ENCODE results near the gene EDDM13.
A peak's percentile ranks its signal among the peaks of the same experiment; 100 is the strongest.
"Not testable (repeated sequence)": the region's sequence is repeated elsewhere in the genome, so short reads cannot be mapped to it uniquely, and the experiment has no call there.

The EDDM13 gene

DNA sequence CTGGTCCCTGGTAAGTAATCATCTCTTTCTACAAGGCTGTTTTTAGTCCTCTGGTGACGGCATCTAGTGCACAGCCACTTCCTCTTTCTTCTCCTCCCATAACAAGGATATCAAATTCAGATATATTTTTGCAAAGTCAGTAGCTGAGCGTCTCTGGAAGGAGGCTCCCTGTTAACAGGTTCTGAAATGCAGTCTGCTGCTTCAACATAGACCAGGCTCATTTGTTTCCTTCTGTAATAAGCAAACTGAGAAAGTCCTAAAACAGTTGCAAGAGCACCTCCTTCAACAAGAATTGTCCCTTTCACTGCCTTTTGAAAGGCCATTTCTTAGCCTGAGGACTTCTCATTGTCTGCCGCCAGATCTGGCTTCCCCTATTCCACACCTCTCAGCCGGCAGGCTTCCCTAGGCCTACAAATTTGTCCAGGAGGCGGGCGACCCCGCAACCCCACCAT, 49.5 kb downstream of the EDDM13 start:
- DNase-seq = no peak

DNA sequence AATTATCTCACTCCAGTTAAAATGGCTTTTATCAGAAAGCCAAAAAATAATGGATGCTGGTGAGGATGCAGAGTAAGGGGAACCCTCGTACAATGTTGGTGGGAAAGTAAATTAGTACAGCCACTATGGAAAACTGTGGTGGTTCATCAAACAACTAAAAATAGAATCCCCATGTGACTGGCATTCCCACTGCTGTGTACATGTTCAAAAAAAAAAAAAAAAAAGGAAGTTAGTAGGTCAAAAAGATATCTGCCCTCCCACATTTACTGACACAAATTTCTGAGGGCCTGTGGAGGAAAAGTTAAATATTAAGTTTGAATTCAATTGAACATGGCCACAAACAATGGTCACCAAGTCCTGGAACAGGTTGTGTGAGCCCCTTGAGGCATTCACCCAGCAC, 51.9 kb downstream of the EDDM13 start:
- no peak for DNase-seq

- no peak for DNase-seq
These were observed 60.1 kb downstream of the EDDM13 start for GRCh38 chr19:56332695-56333094.

GRCh38 chr19:56333506-56333905, 61.0 kb downstream of the EDDM13 start:
- peak in 3 of 6 experiments; percentile 12 to 25 (median 18) for DNase-seq

DNA sequence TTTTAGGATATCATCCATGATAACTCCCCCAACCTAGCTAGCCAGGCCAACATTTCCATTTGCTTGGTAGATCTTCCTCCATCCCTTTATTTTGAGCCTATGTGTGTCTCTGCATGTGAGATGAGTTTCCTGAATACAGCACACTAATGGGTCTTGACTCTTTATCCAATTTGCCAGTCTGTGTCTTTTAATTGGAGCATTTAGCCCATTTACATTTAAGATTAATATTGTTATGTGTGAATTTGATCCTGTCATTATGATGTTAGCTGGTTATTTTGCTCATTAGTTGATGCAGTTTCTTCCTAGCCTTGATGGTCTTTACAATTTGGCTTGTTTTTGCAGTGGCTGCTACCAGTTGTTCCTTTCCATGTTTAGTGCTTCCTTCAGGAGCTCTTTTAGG, 62.8 kb downstream of the EDDM13 start:
- not testable (repeated sequence) for DNase-seq

DNA sequence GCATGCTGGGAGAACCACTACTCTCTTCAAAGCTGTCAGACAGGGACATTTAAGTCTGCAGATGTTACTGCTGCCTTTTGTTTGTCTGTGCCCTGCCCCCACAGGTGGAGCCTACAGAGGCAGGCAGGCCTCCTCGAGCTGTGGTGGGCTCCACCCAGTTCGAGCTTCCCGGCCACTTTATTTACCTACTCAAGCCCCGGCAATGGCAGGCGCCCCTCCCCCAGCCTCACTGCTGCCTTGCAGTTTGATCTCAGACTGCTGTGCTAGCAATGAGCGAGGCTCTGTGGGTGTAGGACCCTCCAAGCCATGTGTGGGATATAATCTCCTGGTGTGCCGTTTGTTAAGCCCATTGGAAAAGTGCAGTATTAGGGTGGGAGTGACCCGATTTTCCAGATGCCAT, 64.5 kb downstream of the EDDM13 start:
- DNase-seq = not testable (repeated sequence)

DNA sequence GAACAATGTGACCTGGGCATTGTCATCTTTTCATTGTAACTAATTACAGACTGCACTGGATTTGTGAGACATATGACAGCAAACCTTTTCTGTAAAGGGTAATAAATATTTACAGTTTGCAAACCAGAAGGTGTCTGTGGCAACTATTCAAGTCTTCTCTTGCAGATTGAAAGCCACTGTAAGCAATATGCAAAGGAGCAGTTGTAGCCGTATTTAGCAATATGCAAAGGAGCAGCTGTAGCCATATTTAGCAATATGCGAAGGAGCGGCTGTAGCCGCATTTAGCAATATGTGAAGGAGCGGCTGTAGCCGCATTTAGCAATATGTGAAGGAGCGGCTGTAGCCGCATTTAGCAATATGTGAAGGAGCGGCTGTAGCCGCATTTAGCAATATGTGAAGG, 66.5 kb downstream of the EDDM13 start:
- DNase-seq = not testable (repeated sequence)

DNA sequence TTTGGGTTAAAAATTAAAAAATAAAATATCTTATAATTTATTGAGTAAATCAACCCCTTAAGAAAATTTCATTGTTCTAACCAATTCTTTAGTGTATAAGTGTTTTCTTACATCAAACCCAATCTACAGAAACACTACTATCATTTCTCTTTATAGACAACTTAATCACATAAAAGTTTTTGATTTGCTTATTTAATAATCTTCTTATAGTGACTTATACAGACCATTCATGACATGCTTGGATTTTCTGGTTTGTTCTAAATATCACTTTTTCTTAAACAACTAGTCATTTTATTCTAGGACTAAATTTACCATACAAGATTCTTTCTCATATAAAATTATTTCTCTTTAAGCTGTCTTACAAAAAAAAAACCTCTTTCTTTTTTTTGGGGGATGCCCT, 69.4 kb downstream of the EDDM13 start:
- no peak for DNase-seq

GRCh38 chr19:56347163-56347778, 74.7 kb downstream of the EDDM13 start:
- DNase-seq = no peak

DNA sequence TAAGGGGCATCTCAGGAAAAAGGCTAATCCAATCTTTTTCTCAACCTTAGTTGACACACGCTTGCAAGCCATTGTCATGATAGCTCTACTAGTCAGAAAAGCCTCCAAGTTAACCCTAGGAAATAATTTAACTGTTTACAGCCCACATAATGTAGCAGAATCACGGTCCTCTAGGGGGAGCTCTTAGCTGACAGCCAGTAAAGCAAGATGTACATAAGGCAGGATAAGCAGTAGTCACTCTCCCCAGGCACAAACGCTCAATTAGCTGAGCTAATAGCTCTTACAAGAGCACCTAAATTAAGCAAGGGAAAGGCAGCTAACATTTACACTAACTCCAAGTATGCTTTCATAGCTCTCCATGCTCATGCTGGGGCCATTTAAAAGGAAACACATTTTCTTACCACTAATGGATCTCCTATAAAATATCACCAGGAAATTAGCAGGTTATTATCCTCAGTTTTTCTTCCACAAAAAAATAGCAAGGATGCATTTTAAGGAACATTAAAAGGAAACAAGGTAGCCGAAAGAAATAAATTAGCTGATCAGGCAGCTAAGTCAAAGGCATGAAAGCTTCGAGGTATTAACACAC, 75.8 kb downstream of the EDDM13 start:
- no peak for DNase-seq

DNA sequence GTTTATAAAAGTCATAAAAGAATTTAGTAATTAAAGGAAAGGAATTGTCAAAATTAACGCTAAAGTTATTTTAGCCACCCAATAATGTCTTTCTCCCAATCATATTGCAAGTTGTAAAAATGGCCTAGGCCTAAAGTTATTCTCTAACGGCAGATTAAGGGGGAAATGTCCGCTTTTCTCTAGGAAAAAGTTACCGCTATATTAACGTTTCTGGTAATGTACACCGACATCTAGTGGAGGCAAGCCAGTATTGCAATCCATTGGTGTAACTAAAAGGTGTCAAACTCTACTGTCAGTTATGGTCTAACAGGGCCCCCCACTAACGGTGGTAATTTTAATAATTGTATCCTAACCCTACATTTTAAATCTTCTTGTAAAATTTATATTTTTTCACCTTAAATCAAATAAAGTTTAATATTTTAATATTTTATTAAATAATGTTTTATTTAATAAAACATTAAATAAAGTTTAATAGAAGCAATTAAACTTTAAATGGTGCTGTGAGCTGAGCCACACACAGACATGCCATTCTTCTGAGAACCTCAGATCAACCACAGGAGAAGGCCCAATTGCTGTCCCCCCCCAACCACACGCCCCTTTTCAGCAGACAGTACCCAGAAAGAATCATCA, 78.0 kb downstream of the EDDM13 start:
- peak; percentile 3 to 64 (median 21) for DNase-seq

GRCh38 chr19:56351208-56351607, 78.7 kb downstream of the EDDM13 start:
- no peak for DNase-seq

DNA sequence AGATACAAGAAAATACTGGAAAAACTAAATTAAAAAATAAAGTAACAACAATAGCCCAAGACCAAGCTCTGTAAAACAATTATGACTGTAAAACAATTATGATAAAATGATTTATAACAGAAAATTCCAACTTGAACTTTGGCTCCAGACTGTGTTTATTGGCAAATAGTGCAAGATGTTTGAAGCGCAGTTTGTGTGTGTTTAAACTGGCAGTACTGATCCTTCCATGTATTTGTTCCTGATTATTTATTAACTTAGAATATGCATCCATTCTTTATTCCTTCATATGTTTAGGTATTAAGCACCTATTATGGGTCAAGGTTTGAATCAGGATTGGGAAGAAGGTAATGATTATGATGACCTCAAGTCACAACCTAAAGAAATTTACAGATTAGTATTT, 83.0 kb downstream of the EDDM13 start:
- DNase-seq = no peak

- no peak for DNase-seq
These were observed 84.4 kb downstream of the EDDM13 start for GRCh38 chr19:56356944-56357343.
